ENCODE results near the gene CEP170.

CEP170 gene

GRCh38 chr1:243254927-243255790, at the start of gene CEP170:
Gene CEP170 (minus strand): TSS chr1:243255281. CDS start chr1:243225280, 30,001 bp downstream.
- no peak for DNase-seq

- no peak for DNase-seq
Measured at GRCh38 chr1:243301059-243301458, 46.0 kb upstream of the CEP170 start.

- no peak for DNase-seq
Measured at GRCh38 chr1:243299069-243299468, 44.0 kb upstream of the CEP170 start.

GRCh38 chr1:243294723-243295121, 39.6 kb upstream of the CEP170 start:
- no peak for DNase-seq

- no peak for DNase-seq
Measured at GRCh38 chr1:243293941-243294722, 39.1 kb upstream of the CEP170 start.

- no peak for DNase-seq
Measured at GRCh38 chr1:243292117-243292516, 37.0 kb upstream of the CEP170 start.

- DNase-seq: no peak
Measured at GRCh38 chr1:243291292-243291691, 36.2 kb upstream of the CEP170 start.

GRCh38 chr1:243288062-243288461, 33.0 kb upstream of the CEP170 start:
- no peak for DNase-seq

- no peak for DNase-seq
Measured at GRCh38 chr1:243287652-243288051, 32.6 kb upstream of the CEP170 start.

- DNase-seq: no peak
Measured at GRCh38 chr1:243287123-243287460, 32.0 kb upstream of the CEP170 start.

- DNase-seq: no peak
Measured at GRCh38 chr1:243286409-243287122, 31.5 kb upstream of the CEP170 start.

- no peak for DNase-seq
Measured at GRCh38 chr1:243281672-243282071, 26.6 kb upstream of the CEP170 start.

GRCh38 chr1:243280571-243281129, 25.6 kb upstream of the CEP170 start:
- DNase-seq: no peak

GRCh38 chr1:243275316-243275715, 20.2 kb upstream of the CEP170 start:
- no peak for DNase-seq

GRCh38 chr1:243273945-243274344, 18.9 kb upstream of the CEP170 start:
- DNase-seq: no peak

GRCh38 chr1:243273506-243273905, 18.4 kb upstream of the CEP170 start:
- DNase-seq: no peak

- DNase-seq: no peak
Measured at GRCh38 chr1:243272401-243272800, 17.3 kb upstream of the CEP170 start.

GRCh38 chr1:243271996-243272395, 16.9 kb upstream of the CEP170 start:
- no peak for DNase-seq

- DNase-seq: no peak
Measured at GRCh38 chr1:243270097-243270864, 15.2 kb upstream of the CEP170 start.

- DNase-seq: no peak
Measured at GRCh38 chr1:243269461-243269801, 14.3 kb upstream of the CEP170 start.

GRCh38 chr1:243268751-243269460, 13.8 kb upstream of the CEP170 start:
- DNase-seq: no peak
